Lower lobe of right lung (tissue), 2 donors: ENCODE measurements around the gene TADA3. TPM values are rescaled to one million over a fixed set of nuclear protein-coding genes. Genes with fewer than 3 reads are reported as not detected.
"Not testable (repeated sequence)": the region's sequence is repeated elsewhere in the genome, so short reads cannot be mapped to it uniquely, and the experiment has no call there.

Experiments used
- ATAC-seq, 2 donors: fragments of 200-7000 bp; cut with Tn5 transposase; one replicate each; pipeline ENCODE4 v1.9.1; 2020 to 2022; ENCODE audit warnings: mild to moderate bottlenecking in 2 of 2, moderate library complexity in 2 of 2
- DNase-seq: peaks from one replicate; pipeline ENCODE4 v3.0.0-alpha.2; 2020
- H3K27ac ChIP-seq: fragments of 200-600 bp; one replicate; pipeline ENCODE4 v1.8.0; 2022
- H3K27me3 ChIP-seq: fragments of 200-600 bp; one replicate; pipeline ENCODE4 v1.8.0; 2022; ENCODE audit warnings: low read depth
- H3K36me3 ChIP-seq: fragments of 200-600 bp; one replicate; pipeline ENCODE4 v1.8.0; 2022; ENCODE audit warnings: mild to moderate bottlenecking
- H3K4me1 ChIP-seq: fragments of 200-600 bp; one replicate; pipeline ENCODE4 v1.8.0; 2022
- H3K4me3 ChIP-seq: fragments of 200-600 bp; one replicate; pipeline ENCODE4 v1.8.0; 2022; ENCODE audit warnings: mild to moderate bottlenecking
- H3K9me3 ChIP-seq: fragments of 200-600 bp; one replicate; pipeline ENCODE4 v1.8.0; 2022
- intact Hi-C: fragments of 100-400 bp; cut with DNase I; formaldehyde crosslinking; loops from one replicate; pipeline ENCODE4 v1.11.0; 2022
- total RNA-seq: library from RNA; stranded (reverse); fragmentation: NEBNext Ultra II Directional; extraction: Animal tissue kit (Norgen Biotek cat#: 25700); gene quantifications from one replicate; pipeline ENCODE4 v1.2.1, GENCODE V29; 2021
- TF ChIP-seq, protein P1 (sequence below): fragments of 200-600 bp; IDR thresholded peaks from one replicate; pipeline ENCODE4 v1.8.0; 2022; ENCODE audit warnings: antibody characterized with exemption, mild to moderate bottlenecking
- donor health status: DM: no; HTN: yes; CAD: no; lungs with severe emphysema.

The TADA3 gene
- total RNA-seq, 1 donor from 2014 or later: 53.8 TPM

DNA sequence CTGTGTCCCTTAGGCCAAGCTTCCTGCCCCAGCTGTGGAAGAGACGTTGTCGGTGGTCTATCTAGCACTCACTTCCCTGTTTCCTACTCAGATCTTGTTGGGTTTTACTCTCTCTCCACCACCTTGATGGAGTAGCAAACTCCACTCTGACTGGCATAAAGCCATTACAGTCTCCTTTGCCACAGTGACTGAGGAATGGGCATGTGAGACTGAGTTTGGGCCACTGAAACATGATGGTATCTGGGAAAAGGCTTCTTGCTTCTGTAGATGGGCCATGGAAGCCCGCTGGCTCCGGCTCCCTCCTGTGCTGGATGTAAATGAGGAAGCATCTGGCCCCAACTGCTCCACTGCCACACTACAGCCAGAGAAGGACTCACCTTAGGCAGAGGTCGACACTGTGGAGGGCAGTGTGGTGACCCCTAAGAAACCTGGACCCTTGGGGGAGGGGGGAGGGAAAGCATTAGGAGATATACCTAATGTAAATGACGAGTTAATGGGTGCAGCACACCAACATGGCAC lies 13.1 kb downstream of the TADA3 start:
- DNase-seq (no peak), ATAC-seq (no peak)
- no peaks in the 10 kb centered on the region for H3K27me3 ChIP-seq
- no peaks in the 10 kb centered on the region for H3K9me3 ChIP-seq
- intact Hi-C loops: no loop called here
- TF ChIP-seq, protein P1, sequence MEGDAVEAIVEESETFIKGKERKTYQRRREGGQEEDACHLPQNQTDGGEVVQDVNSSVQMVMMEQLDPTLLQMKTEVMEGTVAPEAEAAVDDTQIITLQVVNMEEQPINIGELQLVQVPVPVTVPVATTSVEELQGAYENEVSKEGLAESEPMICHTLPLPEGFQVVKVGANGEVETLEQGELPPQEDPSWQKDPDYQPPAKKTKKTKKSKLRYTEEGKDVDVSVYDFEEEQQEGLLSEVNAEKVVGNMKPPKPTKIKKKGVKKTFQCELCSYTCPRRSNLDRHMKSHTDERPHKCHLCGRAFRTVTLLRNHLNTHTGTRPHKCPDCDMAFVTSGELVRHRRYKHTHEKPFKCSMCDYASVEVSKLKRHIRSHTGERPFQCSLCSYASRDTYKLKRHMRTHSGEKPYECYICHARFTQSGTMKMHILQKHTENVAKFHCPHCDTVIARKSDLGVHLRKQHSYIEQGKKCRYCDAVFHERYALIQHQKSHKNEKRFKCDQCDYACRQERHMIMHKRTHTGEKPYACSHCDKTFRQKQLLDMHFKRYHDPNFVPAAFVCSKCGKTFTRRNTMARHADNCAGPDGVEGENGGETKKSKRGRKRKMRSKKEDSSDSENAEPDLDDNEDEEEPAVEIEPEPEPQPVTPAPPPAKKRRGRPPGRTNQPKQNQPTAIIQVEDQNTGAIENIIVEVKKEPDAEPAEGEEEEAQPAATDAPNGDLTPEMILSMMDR: no peak
- H3K27ac ChIP-seq: no peak overlapping the region
- H3K36me3 ChIP-seq: peaks cover 43% of the 10 kb centered on the region
- H3K4me1 ChIP-seq: peaks cover 26% of the 10 kb centered on the region
- H3K4me3 ChIP-seq: no peak overlapping the region

DNA sequence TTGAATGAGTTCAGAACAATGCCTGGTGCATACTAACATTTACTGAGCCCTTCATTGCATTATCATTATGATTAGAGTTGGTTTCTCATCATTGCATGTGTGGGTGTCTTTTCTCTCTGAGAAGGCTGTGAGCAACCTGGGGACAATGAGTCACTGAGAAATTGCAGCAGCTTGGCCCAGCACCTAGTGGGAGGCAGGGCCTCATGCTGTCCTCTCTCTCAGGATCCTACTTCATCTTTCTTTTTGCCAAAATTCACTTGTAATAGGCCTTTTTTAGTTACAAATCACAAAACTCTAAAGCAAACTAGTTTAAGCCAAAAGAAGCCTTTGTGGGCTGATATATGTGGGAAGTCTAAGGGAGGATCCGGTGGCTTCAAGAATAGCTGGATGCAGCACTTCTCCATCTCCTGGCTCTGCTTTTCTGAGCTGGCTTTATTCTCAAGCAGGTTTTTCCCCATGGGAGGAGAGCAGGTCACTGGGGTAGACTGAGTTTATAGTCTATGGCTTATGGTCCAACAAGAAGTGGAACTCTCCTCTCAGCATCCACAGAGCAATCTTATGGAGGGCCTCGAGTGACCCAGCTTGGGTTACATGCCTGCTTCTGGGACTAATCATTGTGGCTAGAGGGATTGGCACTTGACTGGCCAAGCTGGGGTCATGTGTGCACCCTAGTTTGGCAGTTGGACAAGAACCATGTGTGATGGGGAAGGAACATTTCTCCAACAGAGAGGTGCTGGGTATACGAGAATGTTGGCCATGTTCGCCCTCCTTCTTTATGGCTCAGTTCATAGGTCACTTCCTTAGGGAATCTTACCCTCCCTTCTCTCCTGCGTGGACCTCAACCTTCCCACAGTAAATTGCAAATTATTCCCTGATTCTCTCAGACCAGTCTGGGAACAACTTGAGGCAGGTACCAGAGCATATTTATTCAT lies 13.9 kb downstream of the TADA3 start:
- Histone ChIP-seq H3K4me1 (peaks cover 26% of the 10 kb centered on the region), H3K4me3 (no peak overlapping the region), H3K36me3 (peaks cover 37% of the 10 kb centered on the region), H3K9me3 (no peaks in the 10 kb centered on the region), H3K27me3 (no peaks in the 10 kb centered on the region), H3K27ac (no peak overlapping the region)
- intact Hi-C loops: no loop called here
- DNase-seq (no peak), ATAC-seq (peak in 1 of 2 donors; percentile 39)
- TF ChIP-seq, protein P1: no peak

DNA sequence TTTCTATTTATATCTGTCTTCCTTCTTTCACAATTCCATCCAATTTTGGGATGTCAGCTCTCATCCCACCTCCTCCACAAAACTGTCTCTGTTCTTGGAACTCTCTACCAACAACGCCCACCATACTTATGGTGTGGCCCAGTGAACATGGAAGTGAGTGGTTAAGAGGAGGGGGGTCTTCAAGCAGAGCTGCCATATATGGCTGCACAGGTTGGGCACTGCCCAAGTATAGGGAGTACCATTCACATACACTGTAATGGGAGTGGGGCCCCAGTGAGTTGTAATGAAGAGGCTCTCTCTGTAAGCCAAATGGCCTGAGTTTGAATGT lies 14.6 kb downstream of the TADA3 start:
- Histone ChIP-seq H3K9me3 (no peaks in the 10 kb centered on the region), H3K36me3 (peaks cover 30% of the 10 kb centered on the region), H3K4me1 (peaks cover 26% of the 10 kb centered on the region), H3K27ac (no peak overlapping the region), H3K27me3 (no peaks in the 10 kb centered on the region), H3K4me3 (no peak overlapping the region)
- TF ChIP-seq, protein P1: no peak
- ATAC-seq: no peak
- no peak for DNase-seq
- intact Hi-C loops: no loop called here

DNA sequence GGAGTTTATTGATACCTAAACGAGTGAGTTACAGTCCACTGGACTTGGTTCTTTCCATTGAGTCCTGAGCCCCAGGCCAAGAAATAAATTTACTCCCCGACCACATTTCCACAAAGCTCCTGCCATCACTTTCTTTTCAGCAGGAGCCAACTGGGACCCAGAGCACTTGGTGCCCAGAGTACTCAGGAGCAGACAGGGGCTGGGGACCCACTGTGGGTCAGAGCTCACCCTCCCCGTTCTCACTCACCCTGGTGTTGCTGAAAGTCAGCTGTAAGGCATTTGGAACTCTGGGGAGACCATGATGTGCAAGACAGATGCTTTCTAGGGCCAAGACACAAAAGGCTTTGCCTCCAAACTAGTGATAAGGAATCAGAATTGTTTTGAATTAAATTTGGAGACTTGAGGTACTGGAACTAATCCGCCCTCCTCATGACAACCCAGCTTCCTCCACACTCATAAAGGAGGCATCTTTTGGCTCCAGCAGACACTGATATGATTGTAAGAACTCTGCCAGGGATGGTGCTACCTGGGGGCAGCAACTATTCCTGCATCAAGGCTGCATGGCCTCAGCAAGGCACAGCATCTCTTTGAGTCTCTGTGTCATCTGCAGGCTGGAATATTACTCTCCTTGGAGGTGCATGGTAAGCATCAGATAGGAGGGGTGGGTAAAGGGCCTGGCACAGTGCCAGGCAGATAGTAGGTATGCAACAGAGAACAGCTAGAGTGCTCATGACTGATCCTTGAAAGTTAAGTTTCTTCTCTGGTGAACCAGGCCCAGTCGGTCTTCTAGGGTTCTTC lies 15.2 kb downstream of the TADA3 start:
- intact Hi-C loops: no loop called here
- Histone ChIP-seq H3K9me3 (no peaks in the 10 kb centered on the region), H3K4me3 (no peak overlapping the region), H3K36me3 (peaks cover 24% of the 10 kb centered on the region), H3K4me1 (peaks cover 26% of the 10 kb centered on the region), H3K27ac (no peak overlapping the region), H3K27me3 (no peaks in the 10 kb centered on the region)
- no peak for DNase-seq
- no peak for ATAC-seq
- TF ChIP-seq, protein P1: no peak

DNA sequence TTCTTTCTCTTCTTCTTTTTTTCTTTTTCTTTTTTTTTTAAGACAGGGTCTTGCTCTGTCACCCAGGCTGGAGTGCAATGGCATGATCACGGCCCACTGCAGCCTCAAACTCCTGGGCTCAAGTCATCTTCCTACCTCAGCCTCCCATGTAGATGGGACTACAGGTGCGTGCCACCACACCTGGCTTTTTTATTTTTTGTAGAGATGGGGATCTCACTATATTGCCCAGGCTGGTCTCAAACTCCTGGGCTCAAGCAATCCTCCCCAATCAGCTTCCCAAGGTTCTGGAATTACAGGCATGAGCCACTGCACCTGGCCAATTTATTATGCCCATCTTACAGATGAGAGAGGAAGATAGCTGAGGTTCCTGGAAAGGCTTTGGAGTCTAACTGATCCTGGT lies 21.3 kb downstream of the TADA3 start:
- H3K9me3 ChIP-seq, ATAC-seq, DNase-seq, H3K36me3 ChIP-seq, H3K4me3 ChIP-seq, H3K27me3 ChIP-seq, intact Hi-C loops: not testable (repeated sequence)
- Histone ChIP-seq H3K27ac (peak overlapping the region; percentile 87), H3K4me1 (peaks cover 47% of the 10 kb centered on the region)
